ENCODE measurements around the gene RCL1. TPM values are rescaled to one million over a fixed set of nuclear protein-coding genes. Genes with fewer than 3 reads are reported as not detected.
A peak's percentile ranks its signal among the peaks of the same experiment; 100 is the strongest.
"Not testable (repeated sequence)": the region's sequence is repeated elsewhere in the genome, so short reads cannot be mapped to it uniquely, and the experiment has no call there.

RCL1 gene
- total and polyA plus RNA-seq, 7 experiments from 2014 or later, result 21.5 to 39.4 (median 24.2) TPM

- CTCF ChIA-PET, result no interaction called here
- Histone ChIP-seq H3K27ac (ENCODE audit: low read depth, low read length) (no peak overlapping the region), H3K4me1 (ENCODE audit: control insufficient read depth in 2 of 2, insufficient read depth in 2 of 2, low read length in 2 of 2) (peaks cover 0 to 7% of the 10 kb centered on the region in 2 donors), H3K4me3 (ENCODE audit: low read length) (no peak overlapping the region), H3K27me3 (ENCODE audit: control insufficient read depth in 2 of 2, insufficient read depth in 2 of 2, low read length in 2 of 2) (peaks cover 0 to 4% of the 10 kb centered on the region in 2 donors), H3K36me3 (ENCODE audit: control insufficient read depth in 2 of 3, insufficient read depth in 3 of 3, low read length in 3 of 3) (no peaks in the 10 kb centered on the region), H3K9me3 (ENCODE audit: control insufficient read depth in 2 of 3, low read length in 3 of 3) (no peaks in the 10 kb centered on the region)
- H3K27me3 Mint-ChIP-seq, result peaks cover 0 to 23% (median 3%) of the 10 kb centered on the region in 5 donors
- ATAC-seq (no peak), DNase-seq (no peak)
- peaks cover 5 to 20% (median 14%) of the 10 kb centered on the region in 7 donors for H3K4me1 Mint-ChIP-seq
- POLR2A ChIA-PET, result no interaction called here
- H3K4me3 Mint-ChIP-seq, result no peak overlapping the region
- intact Hi-C loops (cut with micrococcal nuclease), result no loop called here
- no peak overlapping the region for H3K27ac Mint-ChIP-seq
- H3K36me3 Mint-ChIP-seq, result no peaks in the 10 kb centered on the region
- H3K9me3 Mint-ChIP-seq, result no peaks in the 10 kb centered on the region
Measured at GRCh38 chr9:4788703-4789102, 4.0 kb upstream of the RCL1 start.

GRCh38 chr9:4792054-4792571 lies 631 bp upstream of the RCL1 start:
- H3K9me3 ChIP-seq (ENCODE audit: control insufficient read depth in 2 of 3, low read length in 3 of 3), result no peaks in the 10 kb centered on the region
- no peak for DNase-seq
- peak; percentile 49 for ATAC-seq
- H3K27me3 ChIP-seq (ENCODE audit: control insufficient read depth in 2 of 2, insufficient read depth in 2 of 2, low read length in 2 of 2), result no peaks in the 10 kb centered on the region
- H3K27ac Mint-ChIP-seq, result peak overlapping the region; percentile 71 to 94 (median 90)
- POLR2A ChIA-PET, result interaction anchor here (0.6 to 3.2 kb wide), 12 partner anchors 13 to 1267 kb away, joined by 3 to 20 read pairs (median 5); partner anchors contain the start of genes AK3, CDC37L1, JAK2 and PLPP6
- H3K4me1 ChIP-seq (ENCODE audit: control insufficient read depth in 2 of 2, insufficient read depth in 2 of 2, low read length in 2 of 2), result peaks cover 4 to 15% of the 10 kb centered on the region in 2 donors
- H3K36me3 ChIP-seq (ENCODE audit: control insufficient read depth in 2 of 3, insufficient read depth in 3 of 3, low read length in 3 of 3), result no peaks in the 10 kb centered on the region
- CTCF ChIA-PET, result interaction anchor here (1.8 to 2.3 kb wide), 3 partner anchors 33 to 132 kb away, joined by 3 to 10 read pairs (median 8); partner anchors contain the start of gene PLPP6
- intact Hi-C loops (cut with micrococcal nuclease), result loop anchor here (1.0 to 10.0 kb wide), 23 partner anchors 30 to 1965 kb away; partner anchors contain the start of genes AK3 (in 2 of the 2), CDC37L1 (in 2 of the 2), JAK2 (in 2 of the 2) and RFX3 (in 2 of the 2)
- peak overlapping the region; percentile 99 for H3K4me3 ChIP-seq (ENCODE audit: low read length)
- peak overlapping the region; percentile 83 to 97 (median 94) for H3K4me3 Mint-ChIP-seq
- H3K27me3 Mint-ChIP-seq, result peaks cover 0 to 13% (median 0%) of the 10 kb centered on the region in 5 donors
- peaks cover 14 to 49% (median 38%) of the 10 kb centered on the region in 7 donors for H3K4me1 Mint-ChIP-seq
- H3K27ac ChIP-seq (ENCODE audit: low read depth, low read length), result peak overlapping the region; percentile 62
- H3K36me3 Mint-ChIP-seq, result peaks cover 0 to 5% (median 0%) of the 10 kb centered on the region in 5 donors
- no peaks in the 10 kb centered on the region for H3K9me3 Mint-ChIP-seq

GRCh38 chr9:4793459-4794395 lies 983 bp downstream of the RCL1 start:
- Mint-ChIP-seq H3K4me1 (peaks cover 25 to 65% (median 51%) of the 10 kb centered on the region in 7 donors), H3K9me3 (no peaks in the 10 kb centered on the region), H3K4me3 (peak overlapping the region; percentile 83 to 97 (median 94)), H3K27me3 (peaks cover 0 to 8% (median 0%) of the 10 kb centered on the region in 5 donors), H3K27ac (peak overlapping the region; percentile 16 to 96 (median 70)), H3K36me3 (peaks cover 0 to 5% (median 0%) of the 10 kb centered on the region in 5 donors)
- ChIA-PET POLR2A (interaction anchor here (0.6 to 3.2 kb wide), 16 partner anchors 9 to 1267 kb away, joined by 3 to 20 read pairs (median 4); partner anchors contain the start of genes AK3, CDC37L1, JAK2 and PLGRKT), CTCF (interaction anchor here (0.6 to 4.5 kb wide), 12 partner anchors 13 to 920 kb away, joined by 3 to 24 read pairs (median 4); partner anchors contain the start of gene PLPP6)
- peaks cover 4 to 21% of the 10 kb centered on the region in 2 donors for H3K4me1 ChIP-seq (ENCODE audit: control insufficient read depth in 2 of 2, insufficient read depth in 2 of 2, low read length in 2 of 2)
- peak overlapping the region; percentile 80 for H3K27ac ChIP-seq (ENCODE audit: low read depth, low read length)
- H3K4me3 ChIP-seq (ENCODE audit: low read length), result peak overlapping the region; percentile 99
- DNase-seq (peak in 5 of 9 donors; percentile 1 to 20 (median 15)), ATAC-seq (no peak)
- H3K36me3 ChIP-seq (ENCODE audit: control insufficient read depth in 2 of 3, insufficient read depth in 3 of 3, low read length in 3 of 3), result no peaks in the 10 kb centered on the region
- intact Hi-C loops (cut with micrococcal nuclease), result loop anchor here (2.0 to 10.0 kb wide), 9 partner anchors 39 to 1963 kb away; partner anchors contain the start of genes ERMP1 (in 1 of the 2), KDM4C (in 1 of the 2), RANBP6 (in 1 of the 2) and RFX3 (in 1 of the 2)
- no peaks in the 10 kb centered on the region for H3K9me3 ChIP-seq (ENCODE audit: control insufficient read depth in 2 of 3, low read length in 3 of 3)
- no peaks in the 10 kb centered on the region for H3K27me3 ChIP-seq (ENCODE audit: control insufficient read depth in 2 of 2, insufficient read depth in 2 of 2, low read length in 2 of 2)

- H3K27ac ChIP-seq (ENCODE audit: low read depth, low read length), result no peak overlapping the region
Measured at GRCh38 chr9:4794691-4795090, 1.9 kb downstream of the RCL1 start.

GRCh38 chr9:4795108-4795507 lies 2.4 kb downstream of the RCL1 start:
- H3K27ac ChIP-seq (ENCODE audit: low read depth, low read length); POLR2A ChIA-PET; H3K27me3 Mint-ChIP-seq; ATAC-seq; H3K9me3 Mint-ChIP-seq; H3K9me3 ChIP-seq (ENCODE audit: control insufficient read depth in 2 of 3, low read length in 3 of 3); H3K36me3 Mint-ChIP-seq; DNase-seq; H3K27me3 ChIP-seq (ENCODE audit: control insufficient read depth in 2 of 2, insufficient read depth in 2 of 2, low read length in 2 of 2); H3K4me3 ChIP-seq (ENCODE audit: low read length); H3K36me3 ChIP-seq (ENCODE audit: control insufficient read depth in 2 of 3, insufficient read depth in 3 of 3, low read length in 3 of 3): not testable (repeated sequence)
- peak overlapping the region in 8 of 10 donors; percentile 10 to 95 (median 45) for H3K4me3 Mint-ChIP-seq
- H3K4me1 ChIP-seq (ENCODE audit: control insufficient read depth in 2 of 2, insufficient read depth in 2 of 2, low read length in 2 of 2), result peaks cover 4 to 21% of the 10 kb centered on the region in 2 donors
- CTCF ChIA-PET, result interaction anchor here (0.8 to 4.5 kb wide), 2 partner anchors 11 to 33 kb away, joined by 4 to 24 read pairs; no protein-coding TSS in a partner anchor
- intact Hi-C loops (cut with micrococcal nuclease), result loop anchor here in 1 of 2 donors (10.0 kb wide), 1 partner anchor 540 kb away; the partner anchor contains the start of gene RLN1
- peak overlapping the region in 2 of 9 donors; percentile 49 for H3K27ac Mint-ChIP-seq
- H3K4me1 Mint-ChIP-seq, result peaks cover 31 to 79% (median 63%) of the 10 kb centered on the region in 7 donors

More at GRCh38 chr9:4794691-4795090, 1.9 kb downstream of the RCL1 start:
- Histone ChIP-seq H3K36me3 (ENCODE audit: control insufficient read depth in 2 of 3, insufficient read depth in 3 of 3, low read length in 3 of 3) (no peaks in the 10 kb centered on the region), H3K4me3 (ENCODE audit: low read length) (no peak overlapping the region), H3K27me3 (ENCODE audit: control insufficient read depth in 2 of 2, insufficient read depth in 2 of 2, low read length in 2 of 2) (no peaks in the 10 kb centered on the region), H3K4me1 (ENCODE audit: control insufficient read depth in 2 of 2, insufficient read depth in 2 of 2, low read length in 2 of 2) (peaks cover 4 to 21% of the 10 kb centered on the region in 2 donors), H3K9me3 (ENCODE audit: control insufficient read depth in 2 of 3, low read length in 3 of 3) (no peaks in the 10 kb centered on the region)
- POLR2A ChIA-PET, result interaction anchor here (3.2 kb wide), 1 partner anchor 54 kb away, joined by 20 read pairs; the partner anchor contains the start of gene AK3
- ATAC-seq (no peak), DNase-seq (no peak)
- Mint-ChIP-seq H3K36me3 (peaks cover 0 to 5% (median 0%) of the 10 kb centered on the region in 5 donors), H3K27ac (peak overlapping the region in 3 of 9 donors; percentile 31 to 65 (median 49)), H3K4me1 (peaks cover 31 to 75% (median 60%) of the 10 kb centered on the region in 7 donors), H3K9me3 (no peaks in the 10 kb centered on the region), H3K4me3 (peak overlapping the region; percentile 53 to 97 (median 90)), H3K27me3 (peaks cover 0 to 8% (median 0%) of the 10 kb centered on the region in 5 donors)
- intact Hi-C loops (cut with micrococcal nuclease), result loop anchor here (5.0 to 10.0 kb wide), 2 partner anchors 38 to 540 kb away; partner anchors contain the start of gene RLN1 (in 1 of the 2)
- CTCF ChIA-PET, result interaction anchor here (0.7 to 4.5 kb wide), 3 partner anchors 12 to 33 kb away, joined by 4 to 24 read pairs (median 6); no protein-coding TSS in a partner anchor
